ENCODE data around the gene SLC12A4.

SLC12A4 gene

GRCh38 chr16:67986949-67987348, 18.5 kb upstream of the SLC12A4 start:
- H3K4me3 ChIP-seq (ENCODE audit: low read depth, low read length): no peak overlapping the region
- TF ChIP-seq CTCF (IDR thresholded peaks at IDR 0.05; ENCODE audit: insufficient read depth, low read depth, low read length, missing control alignments): no peak
- DNase-seq (ENCODE audit: low read depth): no peak

GRCh38 chr16:67982011-67982696, 13.7 kb upstream of the SLC12A4 start:
- no peak for TF ChIP-seq CTCF (IDR thresholded peaks at IDR 0.05; ENCODE audit: insufficient read depth, low read depth, low read length, missing control alignments)
- no peak for DNase-seq (ENCODE audit: low read depth)
- no peak overlapping the region for H3K4me3 ChIP-seq (ENCODE audit: low read depth, low read length)

- no peak for DNase-seq (ENCODE audit: low read depth)
- no peak for TF ChIP-seq CTCF (IDR thresholded peaks at IDR 0.05; ENCODE audit: insufficient read depth, low read depth, low read length, missing control alignments)
- no peak within 1 kb of the TSS for H3K4me3 ChIP-seq (ENCODE audit: low read depth, low read length)
Observed at GRCh38 chr16:67979955-67980678, 11.7 kb upstream of the SLC12A4 start, which contains the start of gene DPEP3. Gene DPEP3, minus strand, starts transcription at chr16:67980499. Its CDS starts 119 bp downstream, at chr16:67980380.

- H3K4me3 ChIP-seq (ENCODE audit: low read depth, low read length): no peak overlapping the region
- no peak for TF ChIP-seq CTCF (IDR thresholded peaks at IDR 0.05; ENCODE audit: insufficient read depth, low read depth, low read length, missing control alignments)
- DNase-seq (ENCODE audit: low read depth): no peak
Observed at GRCh38 chr16:67977469-67978227, 9.2 kb upstream of the SLC12A4 start.

- no peak for TF ChIP-seq CTCF (IDR thresholded peaks at IDR 0.05; ENCODE audit: insufficient read depth, low read depth, low read length, missing control alignments)
- no peak overlapping the region for H3K4me3 ChIP-seq (ENCODE audit: low read depth, low read length)
- DNase-seq (ENCODE audit: low read depth): no peak
Observed at GRCh38 chr16:67977005-67977404, 8.6 kb upstream of the SLC12A4 start.

GRCh38 chr16:67976205-67976604, 7.8 kb upstream of the SLC12A4 start:
- no peak for TF ChIP-seq CTCF (IDR thresholded peaks at IDR 0.05; ENCODE audit: insufficient read depth, low read depth, low read length, missing control alignments)
- H3K4me3 ChIP-seq (ENCODE audit: low read depth, low read length): no peak overlapping the region
- no peak for DNase-seq (ENCODE audit: low read depth)
